ENCODE measurements around the gene ETFDH.

GRCh38 chr4:158750379-158750778 lies 78.3 kb downstream of the ETFDH start:
- TF ChIP-seq CTCF (IDR thresholded peaks at IDR 0.05; ENCODE audit: poor library complexity, severe bottlenecking) = no peak
- no peak for TF ChIP-seq SMC3 (conservative IDR thresholded peaks at IDR 0.05; ENCODE audit: poor library complexity)
- TF ChIP-seq POLR2AphosphoS5 (IDR thresholded peaks at IDR 0.05) = no peak

Data from neural cell (in vitro differentiated cells).